Activated CD4-positive, alpha-beta T cell treated with anti-CD3 and anti-CD28 coated beads, Interleukin-2, amount 50 U/mL, for 48 hours (primary cell): ENCODE results near the gene EGR4.

Source experiments
- DNase-seq, 2 experiments: peaks; one replicate each; pipeline ENCODE4 v3.0.0-alpha.2; 2020

Gene EGR4

GRCh38 chr2:73293534-73294171 lies at the start of gene EGR4:
Gene EGR4 (minus strand): TSS chr2:73293548. CDS start chr2:73293317, 231 bp downstream.
- peak; percentile 87 to 90 for DNase-seq

DNA sequence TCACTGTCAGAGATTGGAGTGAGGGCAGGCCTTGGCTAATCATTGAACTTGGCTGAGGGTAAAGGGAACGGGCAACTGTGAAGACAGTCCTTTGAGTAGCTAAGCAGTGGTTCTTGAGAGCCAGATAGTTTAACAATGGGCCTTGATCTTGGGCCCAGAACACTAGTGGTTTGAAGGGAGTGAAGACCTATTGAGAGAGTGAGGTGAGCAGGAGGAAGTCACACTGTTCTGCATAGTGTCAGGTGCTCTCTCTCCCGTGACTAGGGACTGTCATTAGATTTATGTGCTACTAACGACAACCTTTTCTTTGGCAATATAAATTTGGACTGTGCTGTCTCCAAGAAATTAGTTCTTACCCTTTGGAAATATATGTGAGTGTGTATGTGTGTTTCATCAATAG lies 47.7 kb upstream of the EGR4 start:
- DNase-seq, result no peak

DNA sequence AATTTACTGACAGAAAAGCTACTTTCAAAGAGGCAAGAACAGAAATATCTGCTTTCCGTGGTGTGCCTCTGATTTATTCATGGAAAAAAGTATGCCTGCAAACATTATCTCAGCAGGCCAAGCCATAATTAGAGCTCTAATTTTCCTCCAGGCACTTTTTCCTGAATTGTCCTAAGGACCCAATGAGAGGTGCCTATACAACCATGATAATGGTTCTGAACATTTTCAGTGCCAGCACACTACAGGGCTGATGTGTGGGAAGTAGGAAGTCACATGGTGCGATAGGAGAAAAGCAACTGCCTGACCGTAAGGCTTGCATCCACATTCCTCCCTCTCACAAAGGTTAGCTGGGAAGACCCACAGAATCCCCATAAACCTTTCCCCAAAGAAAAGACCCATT lies 45.9 kb upstream of the EGR4 start:
- DNase-seq, result no peak

- no peak for DNase-seq
Measured at GRCh38 chr2:73337828-73338227, 44.5 kb upstream of the EGR4 start.

DNA sequence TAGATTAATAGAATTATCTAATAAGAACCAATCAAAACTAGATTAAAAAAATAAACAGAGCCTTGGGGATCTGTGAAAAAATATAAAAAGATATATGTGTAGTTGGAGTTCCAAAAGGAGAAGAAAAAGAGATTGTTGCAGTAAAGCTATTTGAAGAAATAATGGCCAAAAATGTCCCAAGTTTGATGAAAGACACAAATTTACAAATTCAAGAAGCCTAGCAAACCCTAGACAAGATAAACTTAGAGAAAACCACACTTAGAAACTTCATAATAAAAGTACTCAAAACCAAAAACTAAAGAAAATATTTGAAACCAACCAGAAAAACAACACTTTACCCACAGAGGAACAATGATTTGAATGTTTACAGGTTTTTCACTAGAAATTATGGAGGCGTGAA lies 41.3 kb upstream of the EGR4 start:
- DNase-seq, result no peak

GRCh38 chr2:73334045-73334444 lies 40.7 kb upstream of the EGR4 start:
- no peak for DNase-seq

DNA sequence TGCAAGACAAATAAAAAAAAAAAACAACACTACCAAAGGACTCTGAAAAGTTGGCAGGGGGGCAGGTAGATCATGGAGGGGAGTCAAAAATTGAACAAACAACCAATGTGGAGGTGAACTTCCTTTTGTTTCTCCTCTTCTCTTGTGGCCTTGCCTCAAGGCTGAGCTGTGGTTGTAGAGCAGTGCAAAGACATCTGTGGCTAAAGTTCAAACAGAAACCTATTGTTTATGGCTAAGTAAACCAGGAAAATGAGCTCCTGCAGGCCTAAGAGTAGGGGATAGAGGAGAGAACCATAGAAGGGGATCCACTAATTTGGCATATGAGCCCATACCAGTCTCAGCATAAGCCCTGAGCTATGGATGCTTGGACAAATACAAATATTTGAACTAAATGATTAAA lies 40.2 kb upstream of the EGR4 start:
- DNase-seq, result no peak

- DNase-seq, result no peak
Measured at GRCh38 chr2:73324126-73324725, 30.9 kb upstream of the EGR4 start.

DNA sequence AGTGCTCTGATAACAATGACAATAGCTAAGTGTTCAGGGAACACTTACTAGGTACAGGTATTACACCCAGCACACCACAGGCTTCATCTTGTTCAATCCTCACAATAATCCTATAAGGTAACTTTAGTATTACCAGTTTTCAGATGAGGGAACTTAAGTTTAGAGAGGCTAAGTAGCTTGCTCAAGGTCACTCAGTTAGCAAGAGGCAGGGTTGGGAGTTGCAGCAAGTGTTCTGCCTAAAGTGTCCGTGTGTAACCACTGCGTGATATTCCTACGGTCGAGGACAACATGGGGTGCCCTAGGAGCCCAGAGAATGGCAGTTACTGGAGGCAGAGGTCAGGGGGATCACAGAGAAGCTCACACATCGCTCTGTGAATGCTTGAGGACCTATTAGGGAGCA lies 30.2 kb upstream of the EGR4 start:
- no peak for DNase-seq

GRCh38 chr2:73314441-73314840 lies 21.1 kb upstream of the EGR4 start:
- no peak for DNase-seq

DNA sequence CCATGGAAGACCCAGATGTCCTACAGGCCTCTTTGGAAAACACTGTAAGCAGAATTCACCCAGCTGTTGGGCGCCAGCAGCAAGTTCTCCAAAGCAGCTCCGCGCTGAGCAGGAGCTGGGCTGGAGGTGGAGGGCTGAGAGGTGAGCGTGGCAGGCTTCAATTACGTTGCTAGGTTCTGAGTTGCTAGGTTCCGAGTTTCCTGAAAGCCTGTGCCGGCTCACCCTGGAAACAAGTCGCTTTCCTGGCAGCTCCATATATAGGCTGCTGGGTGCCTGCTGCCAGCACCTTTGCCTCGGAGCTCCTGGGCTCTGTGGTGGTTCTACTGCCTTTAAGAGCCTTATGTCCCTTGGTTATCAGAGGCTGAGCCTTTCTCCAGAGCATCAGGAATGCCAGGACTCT lies 14.4 kb upstream of the EGR4 start:
- DNase-seq, result no peak

GRCh38 chr2:73301636-73302035 lies 8.3 kb upstream of the EGR4 start:
- no peak for DNase-seq

DNA sequence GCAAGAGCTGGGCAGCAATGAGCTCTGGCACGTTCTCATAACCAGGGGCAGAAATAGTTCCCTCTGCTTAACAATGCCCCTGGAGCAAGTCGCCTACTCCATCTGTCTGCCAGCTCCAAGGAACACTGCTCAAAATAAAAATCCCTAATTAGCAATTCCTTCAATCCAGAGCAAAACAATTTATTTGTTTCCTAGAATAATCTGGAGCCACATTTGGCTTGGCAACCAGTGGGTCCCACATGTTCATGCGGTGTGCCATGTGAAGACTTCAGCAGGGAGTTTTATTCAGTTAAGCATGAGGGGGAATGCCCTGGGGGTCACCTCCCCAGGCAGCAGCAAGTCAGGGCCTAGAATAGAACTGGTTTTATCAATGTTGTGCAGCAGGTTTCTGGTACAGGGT lies 7.6 kb upstream of the EGR4 start:
- no peak for DNase-seq

GRCh38 chr2:73297586-73297985 lies 4.2 kb upstream of the EGR4 start:
- DNase-seq, result no peak

DNA sequence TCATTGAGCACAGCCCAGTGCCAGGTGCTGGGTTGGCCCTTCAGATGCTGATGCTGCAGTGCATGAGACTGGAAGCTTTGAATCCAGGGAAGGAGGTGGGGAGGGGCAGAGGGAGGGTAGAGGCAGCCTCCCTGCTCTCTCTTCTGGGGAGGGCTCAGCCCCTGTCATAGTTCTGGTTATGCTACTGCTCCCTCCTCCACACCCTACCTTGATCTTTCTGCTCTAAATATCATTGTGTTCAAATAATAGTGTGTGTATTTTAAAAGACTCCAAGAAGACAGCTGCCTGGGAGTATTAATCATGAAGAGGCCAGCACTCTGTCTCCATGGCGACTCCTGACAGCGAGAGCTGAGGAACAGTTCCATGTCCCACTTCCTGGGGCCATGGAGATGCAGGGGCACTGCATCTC lies 3.8 kb upstream of the EGR4 start:
- DNase-seq, result no peak

- DNase-seq, result no peak
Measured at GRCh38 chr2:73295751-73296400, 2.5 kb upstream of the EGR4 start.

DNA sequence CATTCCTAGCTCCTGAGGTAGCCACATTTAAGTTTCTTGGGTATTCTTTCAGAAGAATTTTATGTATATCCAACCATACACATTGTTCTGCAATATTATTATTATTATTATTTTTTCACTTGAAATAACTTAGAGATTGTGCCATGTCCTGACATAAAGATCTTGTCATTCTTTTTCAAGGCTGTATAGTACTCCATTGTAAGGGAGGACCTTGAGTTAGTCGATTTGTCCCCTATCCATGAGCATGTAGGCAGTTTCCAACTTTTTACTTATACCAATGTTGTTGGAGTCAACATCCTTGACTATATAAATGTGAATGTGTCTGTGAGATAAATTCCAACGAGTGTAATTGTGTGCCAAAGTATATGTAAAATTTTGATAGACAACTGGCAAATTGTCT lies 891 bp upstream of the EGR4 start:
- no peak for DNase-seq

- peak in 1 of 2 experiments; percentile 16 for DNase-seq
Measured at GRCh38 chr2:73292906-73293533, 328 bp downstream of the EGR4 start.

DNA sequence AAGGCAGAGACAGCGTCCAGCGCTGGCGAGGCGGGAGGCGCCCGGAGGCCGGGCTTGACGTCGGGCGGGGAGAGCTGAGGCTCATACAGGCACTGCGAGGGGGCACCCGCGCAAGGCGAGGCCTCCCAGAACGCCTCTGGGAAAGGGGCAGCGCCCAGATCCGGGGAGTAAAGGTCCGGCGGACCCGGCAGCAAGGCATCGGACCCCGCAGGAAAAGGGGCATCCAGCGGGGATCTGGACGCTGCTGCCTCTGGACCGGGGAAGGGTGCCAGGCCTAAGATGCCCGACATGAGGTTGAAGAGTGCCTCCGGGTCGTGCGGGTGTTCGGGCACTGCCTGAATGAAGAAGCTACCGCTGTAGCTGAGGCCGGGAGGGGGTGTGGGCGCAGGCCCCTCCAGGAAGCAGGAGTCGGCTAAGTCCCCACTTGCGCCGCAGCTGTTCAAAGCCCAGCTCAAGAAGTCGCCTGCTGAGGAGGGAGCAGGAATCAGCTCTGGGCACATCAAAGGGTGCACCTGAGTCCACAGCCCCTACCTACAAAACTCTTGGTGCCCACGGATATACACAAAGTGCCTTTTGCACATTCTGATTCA lies 937 bp downstream of the EGR4 start:
- peak in 1 of 2 experiments; percentile 11 for DNase-seq

GRCh38 chr2:73291461-73292315 lies 1.7 kb downstream of the EGR4 start:
- DNase-seq, result peak in 1 of 2 experiments; percentile 20

GRCh38 chr2:73291093-73291460 lies 2.3 kb downstream of the EGR4 start:
- peak; percentile 63 to 73 for DNase-seq

DNA sequence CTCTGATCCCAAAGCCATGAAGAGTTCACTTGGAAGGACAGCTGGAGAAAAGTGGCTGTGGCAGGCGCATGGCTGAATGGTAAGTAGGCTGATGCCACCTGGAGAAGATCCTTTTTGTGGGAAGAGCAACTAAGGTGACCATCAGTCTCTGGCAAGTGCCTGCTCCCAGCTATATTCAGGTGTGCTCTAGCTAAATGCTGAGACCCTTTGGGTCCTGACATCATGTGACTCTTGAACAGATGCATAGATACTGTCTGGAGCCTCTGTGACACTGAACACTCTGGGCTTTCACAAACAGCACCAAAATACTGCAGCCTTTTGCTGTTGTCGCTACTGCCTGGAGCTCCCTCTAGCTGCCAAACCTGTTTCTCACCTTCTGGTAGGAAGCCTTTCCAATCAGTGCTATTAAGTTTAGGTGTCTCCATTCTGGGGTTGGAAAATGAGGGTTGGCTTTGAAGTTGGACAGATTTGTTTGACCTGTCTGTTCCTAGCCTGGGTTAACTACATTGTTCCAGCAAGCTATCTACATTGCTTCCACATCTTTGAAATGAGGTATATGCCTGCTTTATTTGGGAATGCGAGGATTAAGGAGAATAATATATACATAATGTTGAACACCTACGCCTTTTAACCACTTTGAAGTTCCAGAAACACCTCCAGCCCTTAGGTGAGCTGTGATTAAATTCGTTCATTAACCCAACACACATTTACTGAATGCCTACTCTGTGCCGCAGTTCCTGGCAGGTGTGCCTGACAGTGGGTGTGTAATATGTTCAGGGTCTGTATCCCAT lies 3.1 kb downstream of the EGR4 start:
- peak; percentile 45 to 56 for DNase-seq
